Fibroblast of skin of left biceps (primary cell): ENCODE results near the gene DGCR8.

ENCODE experiments used
- DNase-seq, 2 experiments: peaks; one replicate each; pipeline ENCODE4 v3.0.0-alpha.2; 2013; ENCODE audit warnings: low read depth in 2 of 2

The DGCR8 gene

GRCh38 chr22:20109411-20110358, 29.6 kb downstream of the DGCR8 start:
- DNase-seq = no peak

- no peak for DNase-seq
These were observed 30.4 kb downstream of the DGCR8 start for GRCh38 chr22:20110359-20110985.

DNA sequence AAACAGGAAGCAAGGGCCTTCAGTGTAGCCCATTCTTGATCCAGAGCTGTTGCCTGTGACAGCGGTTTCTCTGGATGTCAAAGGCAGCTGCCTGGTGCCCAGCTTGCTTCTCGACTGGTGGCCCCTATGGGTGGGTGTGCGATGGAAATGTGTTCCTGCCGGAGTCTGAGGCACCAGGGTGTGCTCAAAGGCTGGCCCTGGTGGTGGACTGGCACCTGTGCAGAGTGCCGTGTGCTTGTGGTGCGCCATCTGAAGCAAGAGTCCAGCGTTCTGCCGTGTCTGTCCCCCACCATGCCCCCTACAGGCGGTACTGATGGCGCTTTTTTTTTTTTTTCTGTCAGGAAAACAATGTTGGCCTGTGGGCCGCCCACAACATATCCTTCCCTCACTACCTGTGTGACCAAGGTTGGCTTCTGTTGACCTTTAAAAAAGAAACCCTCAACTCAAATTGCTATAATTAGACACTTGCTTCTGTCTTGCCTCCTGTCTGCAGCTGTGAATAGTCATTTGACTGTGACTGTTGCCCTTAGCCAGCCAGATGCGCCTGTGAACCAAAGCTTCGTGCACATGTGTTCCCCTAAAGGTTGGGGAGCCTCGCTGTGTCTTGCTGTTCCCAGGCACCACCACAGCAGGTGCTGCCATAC, 31.1 kb downstream of the DGCR8 start:
- DNase-seq = no peak

GRCh38 chr22:20111689-20112622, 31.9 kb downstream of the DGCR8 start:
- no peak for DNase-seq

- DNase-seq = no peak
These were observed 32.8 kb downstream of the DGCR8 start for GRCh38 chr22:20112623-20113511.

GRCh38 chr22:20113551-20114310, 33.7 kb downstream of the DGCR8 start:
- no peak for DNase-seq

DNA sequence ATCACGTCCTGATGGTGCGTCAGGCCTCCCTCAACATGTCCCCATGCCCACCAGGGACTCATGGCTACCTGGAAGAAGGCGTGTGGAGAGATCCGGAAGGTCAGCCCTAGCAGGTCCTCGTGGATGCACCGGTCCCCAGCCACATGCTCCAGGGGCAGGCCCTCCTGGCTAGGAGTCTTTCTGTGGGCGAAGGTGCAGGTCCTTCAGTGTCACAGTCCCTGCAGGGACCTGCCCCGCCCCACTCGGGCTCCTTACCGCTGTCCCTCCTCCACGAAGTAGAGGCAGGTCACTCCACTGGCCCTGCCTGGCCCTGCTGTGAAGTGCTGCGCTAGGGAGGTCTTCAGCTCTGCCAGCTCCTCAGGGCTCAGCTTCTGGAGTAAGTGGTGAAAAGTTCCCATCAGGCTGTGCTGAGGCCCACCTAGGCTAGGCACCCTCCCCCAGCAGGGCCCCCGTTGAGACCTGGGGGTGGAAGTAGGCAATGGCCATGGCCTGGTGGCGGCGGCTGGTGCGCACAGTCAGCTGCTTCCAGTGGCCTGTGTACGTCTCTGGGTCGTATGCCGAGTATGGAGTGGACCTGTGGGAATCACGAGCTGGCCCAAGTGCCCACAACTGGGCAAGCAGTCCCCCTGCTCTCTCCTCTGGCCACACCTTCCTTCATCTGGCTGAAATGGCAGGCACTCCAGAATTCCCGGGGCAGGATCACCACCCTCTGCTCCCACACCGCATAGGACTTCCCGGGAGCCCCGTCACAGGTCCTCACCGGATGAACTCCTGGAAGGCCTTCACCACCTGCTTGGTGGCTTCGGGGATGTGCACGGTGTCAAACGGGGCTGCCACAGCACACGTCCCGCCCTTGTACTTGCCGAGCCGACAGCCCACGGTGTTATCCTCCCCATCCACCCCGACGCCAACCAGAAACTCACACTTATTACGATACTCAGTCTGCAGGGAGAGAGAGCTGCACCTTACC, 34.8 kb downstream of the DGCR8 start:
- no peak for DNase-seq

GRCh38 chr22:20115691-20116375, 35.8 kb downstream of the DGCR8 start, which contains the start of gene RANBP1:
RANBP1 (plus strand) TSS chr22:20116104; CDS start chr22:20116185, 81 bp downstream.
- no peak for DNase-seq

DNA sequence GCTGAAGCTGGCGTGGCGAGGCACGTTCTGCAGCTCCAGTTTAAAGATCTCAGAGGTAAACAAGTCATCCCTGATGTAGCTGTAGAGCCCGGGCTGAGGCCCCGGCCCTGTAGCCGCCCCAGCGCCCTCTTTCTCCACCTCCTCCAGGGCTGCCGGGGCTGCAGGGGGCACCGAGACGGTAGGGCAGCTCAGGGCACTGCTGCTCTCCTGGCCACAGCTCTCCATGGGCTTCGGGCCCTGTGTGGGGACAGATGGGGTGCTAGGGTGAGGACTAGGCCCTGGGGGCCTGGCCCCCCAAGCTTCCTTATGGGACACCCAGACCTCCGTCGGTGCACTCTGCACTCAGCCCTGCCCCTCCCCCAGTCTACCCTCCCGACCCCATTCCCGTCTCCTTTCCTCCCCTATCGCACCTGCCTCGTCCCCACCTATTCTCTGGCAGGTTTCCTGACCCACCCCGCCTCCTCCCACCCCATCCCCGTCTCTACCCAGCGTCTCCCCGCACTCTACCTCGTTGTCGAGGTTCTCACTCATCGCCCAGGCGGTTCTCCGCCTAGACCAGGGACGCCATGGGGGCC, 36.4 kb downstream of the DGCR8 start:
- no peak for DNase-seq

GRCh38 chr22:20116951-20117632, 37.1 kb downstream of the DGCR8 start, which contains the start of gene TRMT2A:
TRMT2A (minus strand) TSS chr22:20117226; CDS start chr22:20116906, 320 bp downstream.
- peak; percentile 95 to 96 for DNase-seq

DNA sequence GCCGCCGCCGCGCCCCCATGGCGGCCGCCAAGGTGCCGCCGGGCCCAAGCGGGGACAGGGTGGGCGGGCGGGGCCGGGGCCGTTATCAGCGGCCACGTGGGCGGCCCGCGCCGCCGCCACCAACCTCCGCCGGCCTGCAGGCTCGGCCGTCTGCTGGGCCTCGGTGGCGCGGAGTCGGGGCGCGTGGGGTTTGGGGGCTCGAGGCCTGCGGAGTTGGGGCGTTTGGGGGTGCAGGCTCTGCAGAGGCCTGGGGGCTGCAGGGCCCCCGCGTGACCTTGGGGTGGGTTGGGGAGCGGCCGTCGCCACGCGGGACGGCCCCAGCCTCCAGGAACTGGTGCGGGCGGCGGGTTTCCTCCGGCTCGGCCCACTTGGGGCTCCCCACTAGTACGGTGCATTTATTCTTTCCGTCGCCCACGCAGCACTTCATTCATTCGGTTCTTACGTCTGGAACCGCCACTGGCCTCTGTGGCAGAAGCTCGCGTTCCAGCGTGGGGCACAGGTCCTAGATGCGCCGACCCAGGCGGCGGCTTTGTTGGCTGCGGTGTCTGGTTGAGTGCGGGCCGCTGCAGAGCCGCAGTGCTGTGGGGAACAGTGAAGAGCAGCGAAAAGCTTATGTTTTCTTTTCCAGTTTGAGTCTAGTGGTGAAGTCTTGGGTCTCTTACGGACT, 37.7 kb downstream of the DGCR8 start:
- DNase-seq = no peak

DNA sequence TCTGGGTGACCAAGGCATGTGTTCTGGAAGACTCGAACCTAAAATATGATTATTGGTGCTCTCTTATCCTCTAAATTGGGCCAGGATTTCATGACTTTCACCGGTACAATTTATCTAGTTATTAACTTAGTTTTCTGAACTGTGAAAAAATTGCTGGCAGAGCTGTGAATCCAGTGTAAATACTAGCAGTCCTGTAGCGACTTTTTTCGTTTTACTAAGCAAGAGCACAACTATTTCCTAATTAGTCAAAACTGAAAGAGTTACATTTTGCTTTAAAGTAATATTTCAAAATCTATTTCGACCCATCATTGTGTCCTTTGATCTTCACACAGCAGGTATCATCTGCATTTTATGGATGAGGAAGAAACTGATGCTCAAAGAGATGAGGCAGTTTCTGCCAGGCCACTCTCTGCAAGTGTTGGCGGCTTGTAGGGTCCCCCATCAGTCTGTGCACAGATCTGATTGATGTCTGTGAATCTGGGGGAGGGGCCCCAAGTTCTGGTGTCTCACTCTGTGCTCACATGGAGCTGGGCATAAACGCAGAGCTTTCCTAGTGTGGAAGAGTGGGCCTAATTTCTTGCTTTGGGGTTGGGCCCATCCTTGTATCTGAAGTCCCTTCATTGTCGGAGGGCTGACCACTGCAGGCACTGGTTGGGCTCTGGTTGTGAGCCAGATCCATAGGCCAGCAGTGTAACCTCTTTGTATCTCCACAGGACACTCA, 38.4 kb downstream of the DGCR8 start:
- DNase-seq = no peak

GRCh38 chr22:20121856-20122415, 41.9 kb downstream of the DGCR8 start:
- DNase-seq = no peak

DNA sequence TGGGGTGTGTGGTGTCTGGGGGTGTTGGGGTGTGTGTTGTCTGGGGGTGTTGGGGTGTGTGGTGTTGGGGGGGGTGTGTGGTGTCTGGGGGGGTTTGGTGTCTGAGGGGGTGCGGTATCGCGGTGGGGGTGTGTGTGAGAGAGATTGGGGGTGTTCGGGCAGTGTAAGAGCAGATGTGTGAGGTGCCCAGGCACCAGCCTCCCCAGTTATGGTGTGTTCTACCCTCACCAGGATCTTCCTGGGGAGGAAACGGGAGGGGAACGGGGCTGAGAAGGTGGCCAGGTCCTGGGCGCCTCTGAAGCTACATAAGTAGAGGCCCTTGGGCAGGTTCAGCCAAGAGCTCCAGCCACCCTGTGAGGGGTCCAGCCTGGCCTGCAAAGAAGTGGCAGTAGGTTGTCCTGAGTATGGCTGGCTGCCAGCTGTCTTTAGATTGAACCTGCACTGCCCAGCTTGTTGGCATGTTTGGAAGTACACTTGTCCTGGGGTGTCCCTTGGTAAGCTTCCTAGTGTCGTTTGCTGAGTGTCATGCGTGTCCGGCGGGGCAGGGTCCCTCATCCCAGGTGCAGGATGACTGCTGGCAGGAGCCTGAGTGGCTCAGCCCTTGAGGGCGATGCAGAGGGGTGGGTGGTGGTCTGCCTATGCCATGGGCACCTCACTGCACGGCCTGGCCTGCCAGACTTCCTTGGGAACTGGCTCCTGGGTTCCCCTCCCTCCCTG, 43.5 kb downstream of the DGCR8 start:
- no peak for DNase-seq
